Activated T-helper 9 cell treated with anti-CD3 and anti-CD28 coated beads, Interleukin-2, amount 50 U/mL, for 16 hours (primary cell): Measurements from ENCODE around the gene C1GALT1.
"Not testable (repeated sequence)": the region's sequence is repeated elsewhere in the genome, so short reads cannot be mapped to it uniquely, and the experiment has no call there.

Experiments used
- DNase-seq: peaks from one replicate; pipeline ENCODE4 v3.0.0-alpha.2; 2020; ENCODE audit warnings: low read depth

The C1GALT1 gene

GRCh38 chr7:7182156-7183060, at the start of gene C1GALT1:
TSS of gene C1GALT1 (plus strand) at chr7:7182544. CDS start at chr7:7234320, 51,776 bp downstream.
- DNase-seq: peak; percentile 97

GRCh38 chr7:7134046-7134445, 48.3 kb upstream of the C1GALT1 start:
- no peak for DNase-seq

- DNase-seq: no peak
Observed at GRCh38 chr7:7135074-7135473, 47.3 kb upstream of the C1GALT1 start.

GRCh38 chr7:7135924-7136323, 46.4 kb upstream of the C1GALT1 start:
- DNase-seq: not testable (repeated sequence)

GRCh38 chr7:7136466-7137381, 45.6 kb upstream of the C1GALT1 start:
- no peak for DNase-seq

- DNase-seq: no peak
Observed at GRCh38 chr7:7138897-7139296, 43.4 kb upstream of the C1GALT1 start.

- not testable (repeated sequence) for DNase-seq
Observed at GRCh38 chr7:7143404-7143803, 38.9 kb upstream of the C1GALT1 start.

GRCh38 chr7:7145151-7145550, 37.2 kb upstream of the C1GALT1 start:
- not testable (repeated sequence) for DNase-seq

GRCh38 chr7:7146837-7147236, 35.5 kb upstream of the C1GALT1 start:
- DNase-seq: no peak

- DNase-seq: no peak
Observed at GRCh38 chr7:7148798-7149481, 33.4 kb upstream of the C1GALT1 start.

- no peak for DNase-seq
Observed at GRCh38 chr7:7151285-7151684, 31.1 kb upstream of the C1GALT1 start.

- no peak for DNase-seq
Observed at GRCh38 chr7:7151865-7152264, 30.5 kb upstream of the C1GALT1 start.

GRCh38 chr7:7152315-7152714, 30.0 kb upstream of the C1GALT1 start:
- no peak for DNase-seq

GRCh38 chr7:7154355-7154754, 28.0 kb upstream of the C1GALT1 start:
- DNase-seq: not testable (repeated sequence)

GRCh38 chr7:7156663-7157062, 25.7 kb upstream of the C1GALT1 start:
- DNase-seq: no peak

- peak; percentile 7 for DNase-seq
Observed at GRCh38 chr7:7157177-7157886, 25.0 kb upstream of the C1GALT1 start.

GRCh38 chr7:7157887-7158271, 24.5 kb upstream of the C1GALT1 start:
- DNase-seq: no peak

- DNase-seq: no peak
Observed at GRCh38 chr7:7159063-7159658, 23.2 kb upstream of the C1GALT1 start.

- DNase-seq: no peak
Observed at GRCh38 chr7:7164591-7164990, 17.8 kb upstream of the C1GALT1 start.

GRCh38 chr7:7165372-7165771, 17.0 kb upstream of the C1GALT1 start:
- no peak for DNase-seq

GRCh38 chr7:7166318-7166717, 16.0 kb upstream of the C1GALT1 start:
- no peak for DNase-seq
